GM21529 (cell line): ENCODE data around the gene ADAMTSL2.

ENCODE experiments used
- ATAC-seq: cut with Tn5 transposase; IDR thresholded peaks from one replicate; pipeline ENCODE4 v1.9.1; 2021; ENCODE audit not compliant: unreplicated experiment

ADAMTSL2 gene

GRCh38 chr9:133532937-133533668 is 1.4 kb upstream of the ADAMTSL2 start:
- ATAC-seq, result no peak

DNA sequence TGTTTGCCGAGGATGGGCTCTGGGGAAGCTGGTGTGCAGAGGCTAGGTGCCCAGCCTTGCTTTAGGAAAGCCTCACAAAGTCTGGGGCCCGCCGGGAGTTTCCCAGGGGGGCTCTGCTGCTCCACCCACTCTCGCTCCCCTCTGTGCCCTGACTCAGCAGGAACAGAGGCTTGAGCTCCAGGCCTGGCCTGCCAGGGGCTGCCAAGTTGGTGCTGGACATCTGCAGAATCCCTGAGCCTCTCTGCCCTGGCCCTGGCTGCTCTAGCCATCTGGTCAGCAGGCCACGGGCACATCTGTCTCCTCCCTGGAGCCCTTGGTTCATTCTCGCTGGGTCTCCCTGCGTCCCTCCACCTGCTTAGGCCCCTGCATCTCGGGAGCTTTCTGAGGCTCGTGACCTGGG is 647 bp upstream of the ADAMTSL2 start:
- no peak for ATAC-seq

DNA sequence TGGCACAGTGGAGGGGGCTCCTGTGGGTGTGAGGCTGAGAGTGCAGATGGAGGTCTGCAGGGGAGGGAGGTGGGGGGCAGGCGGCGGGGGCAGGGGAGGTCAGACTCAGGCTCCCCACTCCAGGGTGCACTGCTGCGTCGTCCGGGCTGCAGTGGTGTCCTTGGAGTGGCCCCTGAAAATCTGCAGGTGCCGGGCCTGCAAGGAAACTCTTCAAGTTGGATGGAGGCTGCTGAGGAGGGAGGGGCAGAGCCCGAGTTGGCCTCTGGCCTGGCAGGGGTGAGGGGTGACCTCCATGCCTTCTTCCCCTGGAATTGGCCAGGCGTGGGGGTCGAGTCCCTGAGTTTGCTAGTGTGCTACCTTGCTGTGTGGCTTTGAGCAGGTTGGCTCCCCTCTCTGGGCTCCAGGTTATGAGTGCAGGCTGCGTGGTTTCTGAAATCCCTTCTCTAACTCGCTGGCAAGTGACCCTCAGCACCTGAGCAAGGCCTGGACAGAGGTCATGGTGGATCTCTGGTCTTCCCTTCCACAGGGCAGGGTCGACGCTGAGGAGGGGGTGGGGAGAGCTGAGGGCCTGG is 888 bp downstream of the ADAMTSL2 start:
- no peak for ATAC-seq

- ATAC-seq, result no peak
Measured at GRCh38 chr9:133536080-133536479, 1.6 kb downstream of the ADAMTSL2 start.

DNA sequence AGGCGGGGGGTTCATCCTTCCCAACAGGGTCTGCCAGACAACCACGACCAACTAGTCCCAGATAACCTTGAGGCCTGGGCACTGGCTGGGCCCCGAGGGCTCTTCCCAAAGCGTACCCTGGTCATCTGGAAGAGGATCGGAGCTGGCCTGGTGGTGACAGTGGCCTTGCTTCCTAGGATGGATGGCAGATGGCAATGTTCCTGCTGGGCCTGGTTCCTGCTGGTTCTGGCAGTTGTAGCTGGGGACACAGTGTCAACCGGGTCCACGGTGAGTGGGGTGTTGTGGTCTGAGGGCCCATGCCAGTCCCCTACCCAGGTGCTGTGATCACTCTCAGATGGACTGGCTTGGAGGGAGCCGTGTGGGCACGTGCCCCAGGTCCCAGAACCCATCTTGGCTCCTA is 2.0 kb downstream of the ADAMTSL2 start:
- ATAC-seq, result no peak

DNA sequence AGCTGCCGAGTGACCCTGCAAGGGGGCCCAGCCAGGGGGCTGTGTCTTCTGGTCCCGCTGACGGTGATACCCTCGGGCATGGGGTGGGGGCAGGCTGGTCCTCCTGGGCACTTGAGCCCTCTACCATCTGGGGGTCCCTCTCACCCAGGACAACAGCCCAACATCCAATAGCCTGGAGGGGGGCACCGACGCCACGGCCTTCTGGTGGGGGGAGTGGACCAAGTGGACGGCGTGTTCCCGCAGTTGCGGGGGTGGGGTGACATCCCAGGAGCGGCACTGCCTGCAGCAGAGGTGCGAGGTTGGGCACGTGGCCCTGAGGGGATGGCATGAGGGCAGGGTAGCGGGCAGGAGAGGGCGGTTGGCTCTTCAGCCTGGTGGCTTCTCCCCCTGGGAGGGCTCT is 2.8 kb downstream of the ADAMTSL2 start:
- no peak for ATAC-seq

DNA sequence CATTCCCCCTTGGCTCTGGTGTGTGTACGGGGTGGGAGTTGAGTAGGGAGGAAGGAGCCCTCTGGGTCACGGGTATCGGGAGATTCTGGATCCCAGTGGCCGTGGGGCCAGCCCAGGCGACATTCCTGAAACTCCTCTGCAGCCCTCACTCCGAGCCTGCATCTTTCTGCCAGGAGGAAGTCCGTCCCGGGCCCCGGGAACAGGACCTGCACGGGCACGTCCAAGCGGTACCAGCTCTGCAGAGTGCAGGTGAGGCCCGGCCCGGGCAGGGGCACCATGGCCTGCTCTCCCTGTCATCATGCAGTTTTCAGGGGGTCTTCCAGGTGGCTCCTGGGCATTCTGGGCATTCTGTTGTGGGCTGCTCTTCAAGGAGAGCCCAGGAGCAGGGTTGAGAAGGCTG is 3.7 kb downstream of the ADAMTSL2 start:
- no peak for ATAC-seq

- ATAC-seq, result no peak
Measured at GRCh38 chr9:133538851-133539833, 4.6 kb downstream of the ADAMTSL2 start.

DNA sequence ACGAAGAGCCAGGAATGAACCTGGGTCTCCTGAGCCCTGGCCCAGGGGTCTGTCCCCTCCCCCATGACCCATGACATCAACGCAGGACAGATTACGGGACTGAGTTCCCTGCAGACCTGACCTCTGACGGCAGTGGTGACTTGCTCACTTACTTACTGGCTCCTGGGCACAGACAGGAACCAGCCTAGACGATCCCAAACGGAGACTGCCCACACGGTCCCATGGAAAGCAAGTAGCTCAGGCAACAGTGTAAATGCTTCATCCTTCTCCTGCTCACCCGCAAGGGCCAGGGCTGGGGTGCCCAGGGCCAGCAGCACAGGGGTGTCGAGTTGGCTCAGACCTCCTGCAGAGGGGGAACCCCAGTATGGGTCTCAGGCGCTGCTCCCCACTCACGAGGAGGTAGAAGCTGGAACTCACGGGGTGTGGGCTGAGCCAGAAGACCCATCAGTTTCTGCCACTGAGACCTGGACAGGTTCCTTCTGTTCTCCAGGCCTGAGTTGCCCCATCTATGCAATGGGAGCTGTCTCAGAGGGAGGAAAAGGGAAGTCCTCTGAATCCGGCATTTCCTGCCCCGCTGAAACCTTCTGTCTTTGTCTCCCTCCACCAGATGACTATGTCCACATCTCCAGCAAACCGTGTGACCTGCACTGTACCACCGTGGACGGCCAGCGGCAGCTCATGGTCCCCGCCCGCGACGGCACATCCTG is 5.6 kb downstream of the ADAMTSL2 start:
- ATAC-seq, result no peak

DNA sequence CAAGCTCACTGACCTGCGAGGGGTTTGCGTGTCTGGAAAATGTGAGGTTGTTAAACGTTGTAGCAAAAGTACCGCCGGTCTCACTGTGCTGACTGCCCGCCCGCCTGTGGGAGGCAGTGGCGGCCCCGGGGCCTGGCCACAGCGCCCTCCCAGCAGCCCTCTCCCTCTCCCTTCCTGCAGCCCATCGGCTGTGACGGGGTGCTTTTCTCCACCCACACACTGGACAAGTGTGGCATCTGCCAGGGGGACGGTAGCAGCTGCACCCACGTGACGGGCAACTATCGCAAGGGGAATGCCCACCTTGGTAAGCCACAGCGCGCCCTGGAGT is 6.2 kb downstream of the ADAMTSL2 start:
- ATAC-seq, result no peak

DNA sequence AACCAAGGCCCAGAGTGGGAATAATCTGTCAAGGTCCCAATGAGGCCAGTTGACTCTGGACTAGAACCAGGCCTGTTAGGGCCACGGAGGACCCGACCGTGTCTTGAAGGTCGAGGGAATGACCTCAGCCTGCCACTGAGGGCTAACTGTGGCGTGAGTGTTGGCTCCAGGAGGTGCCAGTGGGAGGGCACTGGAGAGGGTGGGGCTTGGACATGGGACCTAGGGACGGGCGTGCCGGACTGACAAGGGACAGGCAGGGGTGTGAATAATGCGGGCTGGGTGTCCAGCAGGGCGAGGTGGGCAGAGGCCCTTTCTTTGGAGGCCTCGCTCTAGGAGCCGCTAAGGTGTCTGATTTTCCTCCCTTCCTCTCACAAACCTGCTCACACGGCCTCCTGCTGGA is 7.5 kb downstream of the ADAMTSL2 start:
- no peak for ATAC-seq

DNA sequence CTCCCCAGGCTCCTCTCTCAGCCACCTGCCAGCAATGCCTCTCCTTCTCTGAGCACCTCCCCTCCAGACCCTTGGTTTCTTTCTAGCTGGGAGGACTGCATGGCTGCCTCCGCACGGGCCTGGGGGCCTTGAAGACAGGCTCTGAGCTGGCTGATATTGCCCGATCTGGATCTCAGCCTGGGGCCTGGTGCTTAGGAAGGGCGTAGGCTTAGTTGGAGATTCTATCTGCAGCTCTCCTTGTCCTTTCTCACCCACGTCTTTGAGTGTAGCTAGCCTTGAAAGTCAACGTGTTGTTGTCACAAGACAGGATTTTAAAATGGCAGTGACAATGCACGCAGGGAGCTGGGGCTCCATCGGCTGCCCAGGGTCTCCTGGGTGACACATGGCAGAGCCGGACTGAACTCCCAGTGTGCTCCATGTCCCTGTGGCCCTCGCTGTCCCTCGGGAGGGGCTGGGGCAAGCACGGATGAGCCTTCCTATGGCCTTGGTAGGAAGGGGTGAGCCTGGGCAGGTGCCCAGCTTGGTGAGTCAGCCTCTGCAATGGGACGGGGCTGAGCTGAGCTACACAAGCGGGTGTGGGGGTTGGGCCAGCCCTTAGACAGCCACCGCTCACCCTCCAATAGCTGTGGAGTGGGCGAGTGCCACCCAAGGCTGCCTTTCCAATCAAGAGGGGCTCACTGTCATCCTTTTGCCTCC is 9.4 kb downstream of the ADAMTSL2 start:
- no peak for ATAC-seq

- ATAC-seq, result no peak
Measured at GRCh38 chr9:133545494-133546286, 11.2 kb downstream of the ADAMTSL2 start.

- no peak for ATAC-seq
Measured at GRCh38 chr9:133546287-133546680, 11.8 kb downstream of the ADAMTSL2 start.

- ATAC-seq, result no peak
Measured at GRCh38 chr9:133547116-133547515, 12.6 kb downstream of the ADAMTSL2 start.

DNA sequence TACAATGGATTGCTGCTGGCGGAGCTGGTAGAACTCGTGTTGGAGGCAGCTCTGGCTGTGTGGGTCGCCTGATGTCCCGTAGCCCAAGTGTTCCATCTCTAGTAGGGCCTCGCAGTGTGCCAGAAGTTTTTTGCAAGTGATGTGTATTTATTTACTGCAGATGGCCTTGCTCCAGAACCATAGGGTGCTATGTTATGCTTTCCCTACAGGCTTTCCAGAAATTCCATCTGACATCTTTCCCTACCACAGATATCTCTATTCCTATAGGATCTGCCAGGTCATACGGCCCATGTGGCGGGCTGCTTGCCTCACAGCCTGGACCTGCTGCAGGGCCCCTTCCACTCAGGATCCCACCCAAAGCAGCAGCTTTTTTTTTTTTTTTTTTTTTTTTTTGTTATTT is 16.9 kb downstream of the ADAMTSL2 start:
- ATAC-seq, result no peak

- no peak for ATAC-seq
Measured at GRCh38 chr9:133552236-133552635, 17.7 kb downstream of the ADAMTSL2 start.

GRCh38 chr9:133553123-133553522 is 18.6 kb downstream of the ADAMTSL2 start:
- ATAC-seq, result no peak

- ATAC-seq, result no peak
Measured at GRCh38 chr9:133553973-133554713, 19.6 kb downstream of the ADAMTSL2 start.
